Memory B cell (primary cell): ENCODE results near the gene PPL.

Source experiments
- ATAC-seq: fragments of 150-1000 bp; cut with Tn5 transposase; 2 replicates; pipeline ENCODE4 v1.10.0; 2021; ENCODE audit warnings: low read depth, mild to moderate bottlenecking, moderate library complexity
- DNase-seq, 2 donors: peaks; one replicate each; pipeline ENCODE4 v3.0.0; 2022; ENCODE audit warnings: low spot score in 2 of 2
- H3K27ac Mint-ChIP-seq: one replicate; pipeline ENCODE4 v1.8.0; 2022; ENCODE audit warnings: mild to moderate bottlenecking, moderate library complexity, mixed read lengths
- H3K27me3 Mint-ChIP-seq: one replicate; pipeline ENCODE4 v1.8.0; 2022; ENCODE audit warnings: mixed read lengths
- H3K36me3 Mint-ChIP-seq: one replicate; pipeline ENCODE4 v1.8.0; 2022; ENCODE audit warnings: mild to moderate bottlenecking, mixed read lengths
- H3K4me1 Mint-ChIP-seq: one replicate; pipeline ENCODE4 v1.8.0; 2022; ENCODE audit warnings: mixed read lengths
- H3K4me3 Mint-ChIP-seq: one replicate; pipeline ENCODE4 v1.8.0; 2022; ENCODE audit warnings: mild to moderate bottlenecking, moderate library complexity, mixed read lengths
- H3K9me3 Mint-ChIP-seq: one replicate; pipeline ENCODE4 v1.8.0; 2022; ENCODE audit warnings: mixed read lengths

PPL gene

GRCh38 chr16:4947722-4948503, 11.0 kb upstream of the PPL start:
- ATAC-seq (peak; percentile 52), DNase-seq (no peak)
- no peak overlapping the region for H3K27ac Mint-ChIP-seq
- peaks cover 5% of the 10 kb centered on the region for H3K36me3 Mint-ChIP-seq
- peaks cover 25% of the 10 kb centered on the region for H3K27me3 Mint-ChIP-seq
- peaks cover 3% of the 10 kb centered on the region for H3K9me3 Mint-ChIP-seq
- H3K4me3 Mint-ChIP-seq = peak overlapping the region; percentile 15
- peaks cover 13% of the 10 kb centered on the region for H3K4me1 Mint-ChIP-seq

DNA sequence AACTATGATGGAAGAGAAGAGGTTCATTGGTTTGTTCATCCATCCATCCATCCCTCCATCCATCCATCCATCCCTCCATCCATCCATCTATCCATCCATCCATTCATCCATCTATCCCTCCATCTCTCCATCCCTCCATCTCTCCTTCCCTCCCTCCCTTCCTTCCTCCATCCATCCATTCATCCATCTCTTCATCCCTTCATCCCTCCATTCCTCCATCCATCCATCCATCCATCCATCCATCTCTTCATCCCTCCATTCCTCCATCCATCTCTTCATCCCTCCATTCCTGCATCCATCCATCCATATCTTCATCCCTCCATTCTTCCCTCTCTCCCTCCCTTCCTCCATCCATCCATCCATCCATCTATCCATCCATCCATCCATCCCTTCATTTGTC, 10.0 kb upstream of the PPL start:
- DNase-seq = no peak
- no peak overlapping the region for H3K27ac Mint-ChIP-seq
- no peak for ATAC-seq
- peaks cover 3% of the 10 kb centered on the region for H3K9me3 Mint-ChIP-seq
- H3K27me3 Mint-ChIP-seq = peaks cover 24% of the 10 kb centered on the region
- peaks cover 13% of the 10 kb centered on the region for H3K4me1 Mint-ChIP-seq
- H3K4me3 Mint-ChIP-seq = no peak overlapping the region
- peaks cover 5% of the 10 kb centered on the region for H3K36me3 Mint-ChIP-seq

DNA sequence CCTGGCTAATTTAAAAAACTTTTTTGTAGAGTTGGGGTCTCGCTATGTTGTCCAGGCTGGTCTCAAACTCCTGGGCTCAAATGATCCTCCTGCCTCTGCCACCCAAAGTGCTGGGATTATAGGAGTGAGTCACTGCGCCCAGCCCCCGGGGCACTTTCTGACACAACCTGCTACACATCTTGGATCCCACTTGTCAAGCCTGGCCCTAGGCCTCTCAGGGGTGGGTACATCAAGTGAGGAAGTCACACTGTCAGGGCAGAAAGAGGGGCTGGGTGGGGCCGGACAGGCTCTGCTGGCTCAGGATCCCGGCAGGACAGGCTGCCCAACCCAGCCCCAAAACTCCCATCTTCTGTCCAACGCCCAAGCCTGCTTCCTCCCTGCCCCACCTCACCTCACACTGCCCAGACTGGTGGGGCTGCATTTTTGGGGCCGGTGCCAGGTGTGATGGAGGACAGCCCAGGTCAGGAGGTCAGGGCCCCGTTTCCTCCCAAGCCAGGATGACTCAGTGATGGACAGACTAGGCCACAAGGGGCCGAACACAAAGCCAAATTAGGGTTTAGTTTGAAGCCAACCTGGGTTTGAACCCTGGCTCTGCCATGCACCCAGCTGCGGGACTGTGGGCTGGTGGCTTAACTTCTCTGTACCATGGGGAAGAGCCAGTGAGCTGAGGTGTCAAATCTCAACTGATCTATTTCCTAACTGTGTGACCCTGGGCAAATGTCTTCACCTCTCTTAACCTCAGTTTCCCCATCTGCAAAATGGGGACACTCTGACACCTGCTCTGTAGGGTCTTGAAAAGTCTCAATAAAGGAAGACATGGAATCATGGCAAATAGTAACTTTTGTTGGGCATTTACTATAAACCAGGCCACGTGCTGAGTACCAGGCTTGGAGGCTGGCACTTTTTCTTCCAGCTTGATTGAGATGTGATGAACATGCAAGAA, 8.9 kb upstream of the PPL start:
- peaks cover 3% of the 10 kb centered on the region for H3K9me3 Mint-ChIP-seq
- peaks cover 24% of the 10 kb centered on the region for H3K27me3 Mint-ChIP-seq
- H3K4me1 Mint-ChIP-seq = peaks cover 13% of the 10 kb centered on the region
- no peak overlapping the region for H3K27ac Mint-ChIP-seq
- no peak overlapping the region for H3K4me3 Mint-ChIP-seq
- peaks cover 5% of the 10 kb centered on the region for H3K36me3 Mint-ChIP-seq
- no peak for ATAC-seq
- DNase-seq = no peak

DNA sequence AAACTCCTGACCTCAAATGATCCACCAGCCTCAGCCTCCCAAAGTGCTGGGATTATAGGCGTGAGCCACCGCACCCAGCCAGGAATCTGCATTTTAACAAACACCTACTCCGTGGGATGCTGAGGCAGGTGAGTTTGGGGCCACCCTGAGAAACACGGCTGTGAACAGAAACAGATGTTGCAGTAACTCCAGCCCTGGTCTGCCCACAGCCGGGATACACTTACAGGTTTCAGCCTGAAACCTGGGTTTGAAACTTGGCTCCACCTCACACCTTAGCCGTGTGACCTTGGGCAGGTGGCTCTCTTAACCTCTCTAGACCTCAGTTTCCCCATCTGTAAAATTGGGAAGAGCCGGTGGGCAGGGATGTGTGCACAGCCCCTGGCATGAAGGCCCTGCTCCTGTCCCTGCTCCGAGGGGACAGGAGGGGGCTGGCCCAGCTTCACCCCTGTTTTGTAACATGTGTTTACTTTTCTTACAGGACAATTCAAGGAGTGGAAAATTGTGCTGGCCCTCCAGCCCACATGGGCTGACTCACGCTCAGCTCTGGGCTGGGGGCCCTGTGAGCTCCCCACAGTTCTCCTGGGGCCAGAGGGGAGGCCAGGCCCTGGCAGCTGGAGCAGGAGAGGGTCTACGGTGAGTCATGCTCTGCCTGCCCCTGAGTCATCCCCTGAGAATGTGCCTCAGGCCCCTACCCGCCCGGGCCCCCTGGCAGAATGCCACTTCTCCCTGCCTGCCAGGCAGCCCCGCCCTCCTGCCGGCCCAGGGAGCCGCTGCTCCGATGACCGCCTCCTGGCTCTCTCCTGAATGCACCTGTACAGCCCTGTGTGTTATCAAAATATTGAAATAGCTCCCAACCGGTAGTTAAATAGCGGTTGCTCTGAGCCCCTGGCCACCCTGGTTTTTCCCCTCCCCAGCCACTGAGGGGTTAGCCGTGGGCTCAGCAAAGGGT, 7.7 kb upstream of the PPL start:
- no peak overlapping the region for H3K4me3 Mint-ChIP-seq

DNA sequence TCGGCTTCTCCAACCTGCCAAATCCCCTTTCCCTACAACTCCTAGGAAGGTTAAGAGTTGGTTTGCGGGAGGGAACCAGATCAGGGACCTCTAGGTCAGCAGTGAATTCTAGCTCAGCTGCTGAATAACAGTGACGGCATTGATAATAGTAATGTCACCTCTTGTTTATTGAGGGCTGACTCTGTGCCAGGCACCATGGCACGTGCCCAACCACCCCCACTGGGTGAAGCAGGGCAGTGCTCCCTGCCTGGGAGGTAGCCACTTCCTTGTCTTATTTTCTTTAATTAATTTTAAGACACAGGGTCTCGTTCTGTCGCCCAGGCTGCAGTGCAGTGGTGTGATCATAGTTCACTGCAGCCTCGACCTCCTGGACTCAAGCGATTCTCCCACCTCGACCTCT, 5.5 kb upstream of the PPL start:
- peaks cover 3% of the 10 kb centered on the region for H3K9me3 Mint-ChIP-seq
- DNase-seq (no peak), ATAC-seq (no peak)
- peaks cover 6% of the 10 kb centered on the region for H3K4me1 Mint-ChIP-seq
- H3K36me3 Mint-ChIP-seq = peaks cover 5% of the 10 kb centered on the region
- H3K4me3 Mint-ChIP-seq = no peak overlapping the region
- peaks cover 20% of the 10 kb centered on the region for H3K27me3 Mint-ChIP-seq
- no peak overlapping the region for H3K27ac Mint-ChIP-seq

More for the DNA sequence above, 7.7 kb upstream of the PPL start:
- Mint-ChIP-seq H3K27ac (no peak overlapping the region), H3K9me3 (peaks cover 3% of the 10 kb centered on the region), H3K27me3 (peaks cover 22% of the 10 kb centered on the region), H3K36me3 (peaks cover 5% of the 10 kb centered on the region), H3K4me1 (peaks cover 13% of the 10 kb centered on the region)
- DNase-seq = no peak
- no peak for ATAC-seq

DNA sequence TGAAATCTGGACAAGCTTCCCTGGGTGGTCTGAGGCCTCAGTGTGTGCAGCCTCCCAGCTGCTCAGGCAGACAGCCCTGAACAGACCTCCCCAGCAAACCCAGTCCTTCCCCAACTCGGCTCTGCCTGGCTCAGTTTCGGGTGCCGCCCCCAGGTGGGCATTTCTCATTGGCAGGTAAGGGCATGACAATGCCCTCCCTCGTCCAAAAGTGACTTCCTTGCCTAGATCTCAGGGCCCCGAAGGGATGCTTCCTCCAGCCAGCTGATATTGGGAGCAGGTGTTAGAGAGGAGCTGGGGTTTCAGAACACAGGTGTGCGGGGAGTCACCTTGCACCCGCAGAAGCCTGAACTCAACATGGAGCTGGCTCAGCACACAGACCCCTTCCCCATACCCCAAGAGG, 3.8 kb upstream of the PPL start:
- H3K4me1 Mint-ChIP-seq = peaks cover 6% of the 10 kb centered on the region
- no peaks in the 10 kb centered on the region for H3K9me3 Mint-ChIP-seq
- H3K27me3 Mint-ChIP-seq = peaks cover 17% of the 10 kb centered on the region
- H3K27ac Mint-ChIP-seq = no peak overlapping the region
- H3K36me3 Mint-ChIP-seq = no peaks in the 10 kb centered on the region
- ATAC-seq (no peak), DNase-seq (no peak)
- no peak overlapping the region for H3K4me3 Mint-ChIP-seq

DNA sequence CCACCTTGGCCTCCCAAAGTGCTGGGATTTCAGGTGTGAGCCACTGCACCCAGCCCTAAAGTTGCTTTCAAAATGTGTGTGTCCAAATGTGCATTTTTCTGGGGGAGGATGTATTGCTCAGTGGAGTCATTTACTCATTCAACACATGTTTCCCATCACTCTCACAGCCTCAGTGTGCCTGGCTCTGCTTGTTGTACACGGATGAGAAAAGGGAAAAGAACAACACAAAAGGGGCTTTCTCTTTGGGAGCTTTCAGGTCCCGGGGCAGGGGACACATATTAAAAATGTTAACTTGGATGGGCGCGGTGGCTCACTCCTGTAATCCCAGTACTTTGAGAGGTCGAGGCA, 1.7 kb upstream of the PPL start:
- ATAC-seq (no peak), DNase-seq (no peak)
- H3K27me3 Mint-ChIP-seq = peaks cover 19% of the 10 kb centered on the region
- H3K9me3 Mint-ChIP-seq = no peaks in the 10 kb centered on the region
- H3K4me3 Mint-ChIP-seq = no peak overlapping the region
- H3K27ac Mint-ChIP-seq = no peak overlapping the region
- H3K4me1 Mint-ChIP-seq = peaks cover 6% of the 10 kb centered on the region
- no peaks in the 10 kb centered on the region for H3K36me3 Mint-ChIP-seq

- ATAC-seq (no peak), DNase-seq (no peak)
- no peak overlapping the region for H3K27ac Mint-ChIP-seq
- H3K27me3 Mint-ChIP-seq = peaks cover 21% of the 10 kb centered on the region
- H3K4me3 Mint-ChIP-seq = peak overlapping the region; percentile 64
- no peaks in the 10 kb centered on the region for H3K9me3 Mint-ChIP-seq
- H3K36me3 Mint-ChIP-seq = no peaks in the 10 kb centered on the region
- peaks cover 6% of the 10 kb centered on the region for H3K4me1 Mint-ChIP-seq
Observed at GRCh38 chr16:4937782-4938682, 1.1 kb upstream of the PPL start.

DNA sequence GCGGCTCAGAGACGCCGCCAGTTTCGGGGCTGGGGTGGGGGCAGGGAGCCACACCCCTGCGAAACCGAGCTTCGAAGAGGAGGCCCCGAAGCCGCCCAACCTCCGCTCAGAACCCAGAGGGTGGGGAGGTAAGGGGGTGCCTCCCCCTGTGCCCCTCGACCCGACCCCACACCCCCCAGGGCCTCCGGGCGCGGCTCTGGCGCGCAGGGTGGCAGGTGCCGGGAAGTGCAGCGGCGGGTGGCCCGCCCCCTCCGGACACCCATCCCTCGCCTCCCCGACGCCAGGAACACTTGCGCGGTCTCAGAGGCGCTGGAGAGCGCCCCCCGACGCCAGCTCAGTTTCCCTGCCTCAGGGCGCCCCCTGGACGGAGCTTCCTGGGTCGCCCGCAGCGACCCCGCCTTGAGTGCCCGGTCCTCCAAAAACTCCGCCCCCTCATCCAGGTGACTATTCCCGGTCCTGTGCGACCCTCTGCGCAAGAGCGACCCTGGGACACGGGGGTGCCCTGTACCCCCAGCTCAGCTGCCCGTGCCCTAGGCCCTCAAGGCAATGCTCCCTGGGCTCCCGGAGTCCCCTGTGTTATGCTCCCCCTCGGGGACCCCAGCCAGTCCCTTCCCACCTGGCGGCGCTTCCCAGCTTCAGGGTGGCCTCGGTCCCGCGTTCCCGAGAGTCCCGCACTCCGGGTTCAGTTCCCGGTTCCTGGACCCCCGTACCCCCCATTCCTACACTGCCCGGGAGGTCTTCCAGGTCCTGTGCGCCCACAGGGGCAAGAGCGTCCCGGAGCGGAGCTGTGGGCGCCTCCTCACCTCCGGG, 562 bp downstream of the PPL start:
- peak overlapping the region; percentile 79 for H3K4me3 Mint-ChIP-seq
- H3K4me1 Mint-ChIP-seq = peaks cover 6% of the 10 kb centered on the region
- no peaks in the 10 kb centered on the region for H3K36me3 Mint-ChIP-seq
- ATAC-seq (peak; percentile 37), DNase-seq (no peak)
- H3K27ac Mint-ChIP-seq = no peak overlapping the region
- no peaks in the 10 kb centered on the region for H3K9me3 Mint-ChIP-seq
- peaks cover 20% of the 10 kb centered on the region for H3K27me3 Mint-ChIP-seq

DNA sequence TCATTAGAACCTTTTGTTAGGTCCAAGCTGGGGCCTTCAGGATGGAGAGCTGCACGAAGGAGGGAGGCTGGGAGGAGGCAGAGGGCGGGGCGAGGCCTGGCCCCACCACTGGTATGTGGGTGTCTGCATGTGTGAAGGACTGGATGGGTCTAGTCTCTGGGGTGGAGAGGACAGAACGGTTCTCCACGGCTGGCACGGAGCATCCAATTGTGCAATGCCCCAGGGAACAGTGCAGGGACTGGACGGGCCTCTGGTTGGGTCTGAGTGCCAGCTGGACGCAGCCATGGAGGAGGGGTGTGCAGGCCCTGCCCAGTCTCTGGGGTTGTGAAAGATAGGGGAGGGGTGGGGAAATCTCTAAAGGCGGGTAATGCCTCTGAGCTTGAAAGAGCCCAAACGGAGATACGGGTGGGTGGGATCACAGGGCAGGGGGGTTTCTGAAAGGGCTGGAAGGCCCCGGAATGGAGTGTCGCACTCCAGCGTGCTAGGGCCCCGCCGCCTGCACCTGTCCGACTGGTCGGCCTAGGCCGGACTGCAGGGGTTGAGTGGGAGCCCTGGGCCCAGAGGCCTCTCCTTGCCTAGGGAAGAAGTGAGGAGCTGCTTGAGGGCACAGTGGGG, 1.6 kb downstream of the PPL start:
- peaks cover 6% of the 10 kb centered on the region for H3K4me1 Mint-ChIP-seq
- DNase-seq = no peak
- H3K27me3 Mint-ChIP-seq = peaks cover 24% of the 10 kb centered on the region
- no peaks in the 10 kb centered on the region for H3K9me3 Mint-ChIP-seq
- peaks cover 2% of the 10 kb centered on the region for H3K36me3 Mint-ChIP-seq
- no peak for ATAC-seq
- peak overlapping the region; percentile 29 for H3K4me3 Mint-ChIP-seq
- H3K27ac Mint-ChIP-seq = no peak overlapping the region

- H3K27me3 Mint-ChIP-seq = peaks cover 24% of the 10 kb centered on the region
- ATAC-seq = no peak
- H3K36me3 Mint-ChIP-seq = peaks cover 2% of the 10 kb centered on the region
- H3K4me1 Mint-ChIP-seq = peaks cover 6% of the 10 kb centered on the region
- no peaks in the 10 kb centered on the region for H3K9me3 Mint-ChIP-seq
- H3K4me3 Mint-ChIP-seq = no peak overlapping the region
- no peak for DNase-seq
- H3K27ac Mint-ChIP-seq = no peak overlapping the region
Observed at GRCh38 chr16:4934591-4934990, 2.4 kb downstream of the PPL start.

- ATAC-seq (no peak), DNase-seq (no peak)
- Mint-ChIP-seq H3K4me3 (no peak overlapping the region), H3K36me3 (peaks cover 2% of the 10 kb centered on the region), H3K27ac (no peak overlapping the region), H3K27me3 (peaks cover 24% of the 10 kb centered on the region), H3K9me3 (peaks cover 3% of the 10 kb centered on the region), H3K4me1 (peaks cover 6% of the 10 kb centered on the region)
Observed at GRCh38 chr16:4933871-4934395, 3.0 kb downstream of the PPL start.
